GM21825 (cell line): ENCODE measurements around the gene GDPD3.

ENCODE experiments used
- ATAC-seq: cut with Tn5 transposase; IDR thresholded peaks from one replicate; pipeline ENCODE4 v1.9.1; 2021; ENCODE audit warnings: mild to moderate bottlenecking, moderate library complexity; ENCODE audit not compliant: unreplicated experiment

GDPD3 gene, protein sequence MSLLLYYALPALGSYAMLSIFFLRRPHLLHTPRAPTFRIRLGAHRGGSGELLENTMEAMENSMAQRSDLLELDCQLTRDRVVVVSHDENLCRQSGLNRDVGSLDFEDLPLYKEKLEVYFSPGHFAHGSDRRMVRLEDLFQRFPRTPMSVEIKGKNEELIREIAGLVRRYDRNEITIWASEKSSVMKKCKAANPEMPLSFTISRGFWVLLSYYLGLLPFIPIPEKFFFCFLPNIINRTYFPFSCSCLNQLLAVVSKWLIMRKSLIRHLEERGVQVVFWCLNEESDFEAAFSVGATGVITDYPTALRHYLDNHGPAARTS

DNA sequence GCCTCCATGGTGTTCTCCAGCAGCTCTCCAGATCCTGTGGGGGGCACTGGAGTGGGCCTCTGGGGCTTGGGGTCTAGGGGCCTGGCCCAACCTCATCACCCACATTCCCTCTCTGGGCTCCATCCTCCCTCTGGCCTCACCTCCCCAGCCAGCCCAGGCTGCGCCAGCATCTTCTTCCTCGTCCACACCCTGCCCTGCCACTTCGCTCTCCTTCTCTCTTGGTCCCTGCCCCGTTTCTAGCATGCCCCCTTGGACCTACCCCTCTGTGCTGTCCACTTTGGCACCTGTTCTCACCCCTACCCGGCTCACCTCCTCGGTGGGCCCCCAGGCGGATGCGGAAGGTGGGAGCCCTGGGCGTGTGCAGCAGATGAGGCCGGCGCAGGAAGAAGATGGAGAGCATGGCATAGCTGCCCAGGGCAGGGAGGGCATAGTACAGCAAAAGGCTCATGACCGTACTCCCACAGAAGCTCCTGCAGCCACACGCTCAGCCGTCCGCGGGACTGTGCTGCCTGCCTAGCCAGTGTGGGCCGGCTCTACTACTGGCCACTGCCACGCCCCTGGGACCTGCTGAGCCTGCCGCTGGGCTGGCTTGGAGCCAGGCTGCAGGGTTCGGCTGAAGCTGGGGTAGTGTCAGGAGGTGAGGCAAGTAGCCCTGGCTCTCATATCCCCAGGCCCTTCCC lies at the start of gene GDPD3:
Gene GDPD3, minus strand, starts transcription at position 507 of the 680 bp plus-strand sequence. Its CDS starts 59 bp downstream, at position 448.
- ATAC-seq: no peak

GRCh38 chr16:30157214-30157613 lies 43.9 kb upstream of the GDPD3 start:
- ATAC-seq: no peak

- ATAC-seq: no peak
Measured at GRCh38 chr16:30155188-30155587, 41.9 kb upstream of the GDPD3 start.

DNA sequence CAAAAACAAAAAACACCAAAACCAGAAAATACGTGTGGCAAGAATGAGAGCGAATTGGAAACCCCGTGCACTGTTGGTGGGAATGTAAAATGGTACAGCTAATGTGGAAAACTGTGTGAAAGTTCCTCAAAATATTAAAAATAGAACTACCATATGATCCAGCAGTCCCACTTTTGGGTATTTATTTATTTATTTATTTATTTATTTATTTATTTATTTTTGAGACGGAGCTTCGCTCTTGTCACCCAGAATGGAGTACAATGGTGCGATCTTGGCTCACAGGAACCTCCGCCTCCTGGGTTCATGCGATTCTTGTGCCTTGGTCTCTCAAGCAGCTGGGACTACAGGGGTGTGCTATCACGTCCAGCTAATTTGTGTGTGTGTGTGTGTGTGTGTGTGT lies 39.2 kb upstream of the GDPD3 start:
- ATAC-seq: no peak

- no peak for ATAC-seq
Measured at GRCh38 chr16:30151091-30151490, 37.8 kb upstream of the GDPD3 start.

- no peak for ATAC-seq
Measured at GRCh38 chr16:30149250-30149930, 36.1 kb upstream of the GDPD3 start.

DNA sequence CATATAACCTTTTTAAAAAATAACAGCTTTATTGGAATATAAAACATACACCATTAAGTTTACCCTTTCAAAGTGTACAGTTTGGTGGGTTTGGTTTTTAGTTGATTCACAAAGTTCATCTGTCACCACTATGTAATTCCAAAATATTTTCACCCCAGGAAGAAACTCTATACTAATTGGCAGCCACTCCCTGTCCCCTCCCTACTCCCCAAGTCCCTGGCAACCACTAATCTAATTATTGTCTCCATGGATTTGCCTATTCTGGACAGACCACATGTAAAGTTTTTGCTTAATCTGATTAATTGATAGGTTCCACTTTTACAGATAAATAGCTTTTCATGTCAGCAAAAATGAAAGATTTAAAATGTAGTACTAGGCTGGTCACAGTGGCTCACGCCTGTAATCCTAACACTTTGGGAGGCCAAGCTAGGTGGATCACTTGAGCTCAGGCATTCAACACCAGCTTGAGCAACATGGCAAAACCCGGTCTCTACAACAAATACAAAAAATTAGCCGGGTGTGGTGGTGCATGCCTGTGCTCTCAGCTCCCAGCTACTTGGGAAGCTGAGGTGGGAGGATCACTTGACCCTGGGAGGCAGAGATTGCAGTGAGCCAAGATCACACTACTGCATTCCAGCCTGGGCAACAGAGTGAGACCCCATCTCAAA lies 34.6 kb upstream of the GDPD3 start:
- no peak for ATAC-seq

- no peak for ATAC-seq
Measured at GRCh38 chr16:30145657-30146056, 32.3 kb upstream of the GDPD3 start.

DNA sequence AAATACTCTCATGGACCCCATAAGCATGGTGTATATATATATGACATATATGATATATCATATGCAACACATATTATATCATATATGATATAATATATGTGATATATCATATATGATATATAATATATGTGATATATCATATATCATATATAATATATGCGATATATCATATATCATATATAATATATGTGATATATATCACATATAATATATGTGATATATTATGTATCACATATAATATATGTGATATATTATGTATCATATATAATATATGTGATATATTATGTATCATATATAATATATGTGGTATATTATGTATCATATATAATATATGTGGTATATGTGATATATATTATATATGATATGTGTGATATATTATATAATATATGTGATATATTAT lies 31.6 kb upstream of the GDPD3 start:
- ATAC-seq: no peak

- ATAC-seq: no peak
Measured at GRCh38 chr16:30144017-30144416, 30.7 kb upstream of the GDPD3 start.

DNA sequence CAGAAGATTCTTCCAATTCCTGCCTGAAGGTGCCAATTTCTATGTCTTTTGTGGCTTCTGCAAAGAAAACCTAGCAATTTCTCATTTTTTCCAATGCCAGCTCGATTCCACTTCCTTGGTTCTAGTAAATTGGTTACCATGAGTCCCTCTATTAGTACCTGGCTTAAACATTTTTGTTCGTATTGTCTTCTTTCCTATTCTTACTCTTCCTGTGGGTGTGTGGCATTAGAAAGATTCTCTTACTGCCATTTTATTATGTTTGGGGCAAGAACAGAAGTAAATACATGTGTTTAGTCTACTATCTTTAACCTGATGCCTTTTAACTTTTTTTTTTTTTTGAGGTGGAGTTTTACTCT lies 30.0 kb upstream of the GDPD3 start:
- ATAC-seq: no peak

GRCh38 chr16:30142672-30143346 lies 29.5 kb upstream of the GDPD3 start:
- ATAC-seq: no peak

DNA sequence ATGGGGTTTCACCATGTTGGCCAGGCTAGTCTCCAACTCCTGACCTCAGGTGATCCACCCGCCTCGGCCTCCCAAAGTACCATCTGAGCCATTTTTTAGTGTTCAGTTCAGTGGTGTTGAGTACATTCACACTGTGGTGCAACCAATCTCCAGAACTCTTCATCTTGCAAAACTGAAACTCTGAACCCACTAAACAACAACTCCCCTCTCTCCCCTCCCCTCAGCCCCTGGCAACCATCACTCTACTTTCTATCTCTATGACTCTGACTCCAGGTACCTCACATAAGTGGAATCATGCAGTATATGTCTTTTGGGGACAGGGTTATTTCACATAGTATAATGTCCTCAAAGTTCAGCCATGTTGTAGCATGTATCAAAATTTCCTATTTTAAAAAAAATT lies 28.4 kb upstream of the GDPD3 start:
- ATAC-seq: no peak

DNA sequence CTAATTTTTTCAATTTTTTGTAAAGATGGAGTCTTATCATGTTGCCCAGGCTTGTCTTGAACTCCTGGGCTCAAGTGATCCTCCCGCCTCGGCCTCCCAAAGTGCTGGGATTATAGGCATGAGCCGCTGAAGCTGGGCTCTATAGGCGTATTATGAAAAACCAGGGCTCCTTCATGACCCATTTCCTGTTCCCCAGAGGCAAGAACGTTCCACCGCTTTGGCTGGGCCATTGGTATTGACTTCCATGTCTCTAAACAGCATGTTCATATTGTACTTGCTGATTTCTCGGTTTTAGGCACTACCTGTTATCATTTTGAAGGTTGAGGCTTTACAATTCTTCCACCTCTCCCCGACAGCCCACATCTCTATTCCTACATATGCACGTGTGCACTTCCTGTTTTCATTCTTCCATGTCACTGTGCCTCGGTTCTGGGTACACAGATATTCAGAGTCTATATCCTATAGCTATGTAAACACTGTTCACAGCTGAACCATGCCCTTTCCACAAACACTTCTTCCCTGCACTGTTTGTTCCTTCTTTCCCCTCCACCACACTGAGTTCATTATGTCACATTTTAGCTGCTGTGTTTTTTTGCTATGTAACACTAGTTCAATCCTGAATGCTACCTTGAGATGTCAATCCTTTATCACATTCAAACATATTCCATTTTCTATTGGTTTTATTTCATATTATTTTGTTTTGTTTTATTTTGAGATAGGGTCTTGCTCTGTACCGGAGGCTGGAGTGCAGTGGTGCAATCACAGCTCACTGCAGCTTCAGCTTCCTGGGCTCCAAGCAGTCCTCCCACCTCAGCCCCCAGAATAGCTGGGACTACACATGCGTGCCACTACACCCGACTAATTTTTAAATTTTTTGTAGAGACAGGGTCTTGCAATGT lies 26.5 kb upstream of the GDPD3 start:
- no peak for ATAC-seq

DNA sequence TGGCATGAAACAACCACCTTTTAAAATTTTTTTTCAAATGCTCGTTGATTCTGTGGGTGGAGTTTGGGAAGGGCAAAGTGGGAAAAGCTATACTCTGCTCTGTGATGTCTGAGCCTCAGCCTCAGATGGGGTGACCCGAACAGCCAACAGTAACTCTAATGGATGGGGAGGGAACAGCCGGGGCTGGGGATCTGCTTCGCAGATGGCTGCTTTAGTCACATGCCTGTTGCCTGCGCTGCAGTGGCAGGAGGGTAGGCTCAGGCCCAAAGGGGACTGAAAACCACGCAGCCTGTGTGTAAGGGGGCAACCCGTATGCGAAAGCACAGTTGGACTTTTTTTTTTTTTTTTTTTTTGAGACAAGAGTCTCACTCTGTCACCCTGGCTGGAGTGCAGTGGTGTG lies 24.6 kb upstream of the GDPD3 start:
- ATAC-seq: no peak

DNA sequence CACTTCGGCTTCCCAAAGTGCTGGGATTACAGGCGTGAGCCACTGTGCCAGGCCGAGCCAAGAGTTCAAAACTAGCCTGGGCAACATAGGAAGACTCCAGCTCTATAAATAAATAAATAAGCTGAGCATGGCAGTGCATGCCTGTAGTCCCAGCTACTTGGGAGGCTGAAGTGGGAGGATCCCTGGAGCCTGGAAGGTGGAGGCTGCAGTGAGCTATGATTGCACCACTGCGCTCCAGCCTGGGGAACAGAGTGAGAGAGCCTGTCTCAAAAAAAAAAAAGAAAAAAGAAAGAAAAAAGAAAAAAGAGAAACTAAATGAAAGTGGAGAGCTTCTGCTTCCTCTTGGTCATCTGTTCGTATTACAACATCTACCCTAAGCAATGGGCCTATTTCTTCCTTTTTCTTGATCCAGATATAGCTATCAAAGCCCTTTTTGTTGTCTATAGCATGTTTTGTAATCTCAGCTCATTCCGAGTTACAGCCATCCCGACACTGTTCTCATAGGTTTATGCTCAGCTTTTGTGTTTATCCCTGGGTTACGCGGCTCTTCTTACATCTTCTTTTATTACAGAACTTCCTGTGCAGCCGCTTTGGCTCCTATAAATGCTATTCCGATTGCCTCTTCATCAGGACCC lies 23.8 kb upstream of the GDPD3 start:
- ATAC-seq: no peak

GRCh38 chr16:30132591-30132990 lies 19.3 kb upstream of the GDPD3 start:
- ATAC-seq: no peak

GRCh38 chr16:30131869-30132475 lies 18.6 kb upstream of the GDPD3 start:
- no peak for ATAC-seq

DNA sequence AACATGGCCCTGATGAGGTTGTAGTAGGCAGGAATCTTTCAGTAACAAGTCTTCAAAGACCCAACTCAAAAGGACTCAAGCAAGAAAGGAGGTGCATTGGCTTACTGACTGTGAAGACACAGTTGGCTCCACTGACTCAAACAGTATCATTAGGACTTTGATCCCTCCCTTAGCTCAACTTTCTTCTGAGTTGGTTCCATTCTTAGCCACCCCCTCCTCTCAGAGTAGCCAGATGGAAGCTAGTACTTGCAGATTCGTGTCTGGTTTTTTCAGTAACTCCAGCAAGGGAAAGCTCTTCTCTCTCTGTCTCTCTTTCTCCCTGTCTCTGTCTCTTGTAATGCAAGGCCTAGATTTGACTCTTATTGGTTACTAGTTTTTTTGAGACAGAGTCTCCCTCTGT lies 14.7 kb upstream of the GDPD3 start:
- no peak for ATAC-seq
